ENCODE data around the gene LTA. TPM values are rescaled to one million over a fixed set of nuclear protein-coding genes. Genes with fewer than 3 reads are reported as not detected.

The LTA gene
- total RNA-seq, 1 experiment from 2014 or later = 1.1 TPM

DNA sequence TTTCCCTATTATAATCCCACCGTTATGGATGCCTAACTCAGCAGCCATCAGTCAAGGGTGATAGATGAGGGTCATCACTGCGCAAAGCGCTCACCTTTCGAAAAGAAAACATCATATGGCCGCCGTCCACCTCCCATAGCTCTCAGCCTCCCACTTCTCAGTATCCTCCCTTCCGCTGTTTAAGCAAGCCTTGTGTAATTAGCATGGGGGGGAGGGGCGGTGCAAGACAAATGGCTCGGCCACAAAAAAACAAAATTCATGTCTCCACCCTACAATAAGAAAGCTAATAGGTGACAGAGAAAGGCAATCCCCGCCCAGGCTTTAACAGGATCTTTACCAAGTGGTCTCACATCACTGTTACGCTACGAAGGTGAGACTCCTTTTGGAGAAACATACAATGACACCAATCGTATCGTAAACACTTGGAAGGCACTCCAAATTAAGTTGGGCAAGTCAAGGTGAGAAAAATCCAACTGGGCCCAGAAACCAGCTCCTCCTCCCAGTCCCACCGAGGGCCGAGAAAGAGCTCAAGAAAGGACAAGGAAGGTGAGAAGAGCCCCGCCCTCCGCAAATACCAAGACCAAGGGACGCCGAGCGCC is 30.9 kb upstream of the LTA start:
- peaks cover 17 to 29% of the 10 kb centered on the region in 2 experiments for H3K4me1 ChIP-seq (ENCODE audit: control insufficient read depth in 1 of 2, insufficient read depth in 2 of 2, low read length in 2 of 2)
- peak overlapping the region; percentile 85 to 98 for H3K4me3 ChIP-seq (replicated peaks in 1 of 2; ENCODE audit: low read depth in 1 of 2, low read length in 2 of 2)
- ATAC-seq = no peak; the same call in 1 of the 2 replicates
- BruUV-seq (replicated peaks) = TSS peak; percentile 67
- ChIA-PET POLR2A (interaction anchor here (0.8 to 2.4 kb wide), 15 partner anchors 10 to 197 kb away, joined by 4 to 10 read pairs (median 5); partner anchors contain the start of genes C6orf47, CSNK2B, GPANK1 and MCCD1), RAD21 (ENCODE audit: low non-redundant PET in 1 of 2, low total read pairs in 2 of 2, uncharacterized antibody in 2 of 2, unreplicated experiment in 2 of 2) (interaction anchor here (0.8 to 1.7 kb wide), 2 partner anchors 57 to 58 kb away, joined by 3 to 5 read pairs; no protein-coding TSS in a partner anchor), CTCF (interaction anchor here (1.2 to 1.3 kb wide), 2 partner anchors 45 to 58 kb away, joined by 5 to 8 read pairs; no protein-coding TSS in a partner anchor)
- H3K9me3 ChIP-seq (ENCODE audit: control insufficient read depth in 1 of 2, insufficient read depth in 1 of 2, low read depth in 1 of 2, low read length in 2 of 2) = no peaks in the 10 kb centered on the region
- peak overlapping the region; percentile 96 for H3K27ac ChIP-seq (ENCODE audit: low read depth, low read length)
- peaks cover 39 to 42% of the 10 kb centered on the region in 2 experiments for H3K36me3 ChIP-seq (ENCODE audit: control insufficient read depth in 1 of 2, insufficient read depth in 2 of 2, low read length in 2 of 2)
- intact Hi-C loops (cut with micrococcal nuclease) = loop anchor here (10.0 kb wide), 1 partner anchor 294 kb away; no protein-coding TSS in a partner anchor
- no peak overlapping the region for H2AFZ ChIP-seq (ENCODE audit: low read depth, low read length, poor library complexity, severe bottlenecking)
- peaks cover 64% of the 10 kb centered on the region for H3K79me2 ChIP-seq (ENCODE audit: insufficient read depth, low read length)
- TF ChIP-seq POLR2AphosphoS5 (IDR thresholded peaks at IDR 0.05; ENCODE audit: low read depth, low read length) = no peak
- TF ChIP-seq JUND (IDR thresholded peaks at IDR 0.05) = no peak
- no peak for TF ChIP-seq EZH2 (IDR thresholded peaks at IDR 0.05)
- TF ChIP-seq TCF7L2 (IDR thresholded peaks at IDR 0.05; ENCODE audit: borderline replicate concordance, extremely low read depth, insufficient read depth, insufficient read length) = no peak
- no peak for TF ChIP-seq MAX (IDR thresholded peaks at IDR 0.05)
- no peak for TF ChIP-seq ATF3 (IDR thresholded peaks at IDR 0.05)
- no peak for TF ChIP-seq SIN3A (IDR thresholded peaks at IDR 0.05; ENCODE audit: low read depth)
- TF ChIP-seq EGR1 (IDR thresholded peaks at IDR 0.05; ENCODE audit: low read depth) = no peak
- TF ChIP-seq SRF (IDR thresholded peaks at IDR 0.05; ENCODE audit: low read depth) = no peak
- TF ChIP-seq ZBTB33 (IDR thresholded peaks at IDR 0.05; ENCODE audit: extremely low read depth, insufficient replicate concordance, low read length) = no peak
- no peak for TF ChIP-seq SP1 (IDR thresholded peaks at IDR 0.05; ENCODE audit: low read depth)
- TF ChIP-seq ZFX (IDR thresholded peaks at IDR 0.05) = no peak
- TF ChIP-seq, protein P1, sequence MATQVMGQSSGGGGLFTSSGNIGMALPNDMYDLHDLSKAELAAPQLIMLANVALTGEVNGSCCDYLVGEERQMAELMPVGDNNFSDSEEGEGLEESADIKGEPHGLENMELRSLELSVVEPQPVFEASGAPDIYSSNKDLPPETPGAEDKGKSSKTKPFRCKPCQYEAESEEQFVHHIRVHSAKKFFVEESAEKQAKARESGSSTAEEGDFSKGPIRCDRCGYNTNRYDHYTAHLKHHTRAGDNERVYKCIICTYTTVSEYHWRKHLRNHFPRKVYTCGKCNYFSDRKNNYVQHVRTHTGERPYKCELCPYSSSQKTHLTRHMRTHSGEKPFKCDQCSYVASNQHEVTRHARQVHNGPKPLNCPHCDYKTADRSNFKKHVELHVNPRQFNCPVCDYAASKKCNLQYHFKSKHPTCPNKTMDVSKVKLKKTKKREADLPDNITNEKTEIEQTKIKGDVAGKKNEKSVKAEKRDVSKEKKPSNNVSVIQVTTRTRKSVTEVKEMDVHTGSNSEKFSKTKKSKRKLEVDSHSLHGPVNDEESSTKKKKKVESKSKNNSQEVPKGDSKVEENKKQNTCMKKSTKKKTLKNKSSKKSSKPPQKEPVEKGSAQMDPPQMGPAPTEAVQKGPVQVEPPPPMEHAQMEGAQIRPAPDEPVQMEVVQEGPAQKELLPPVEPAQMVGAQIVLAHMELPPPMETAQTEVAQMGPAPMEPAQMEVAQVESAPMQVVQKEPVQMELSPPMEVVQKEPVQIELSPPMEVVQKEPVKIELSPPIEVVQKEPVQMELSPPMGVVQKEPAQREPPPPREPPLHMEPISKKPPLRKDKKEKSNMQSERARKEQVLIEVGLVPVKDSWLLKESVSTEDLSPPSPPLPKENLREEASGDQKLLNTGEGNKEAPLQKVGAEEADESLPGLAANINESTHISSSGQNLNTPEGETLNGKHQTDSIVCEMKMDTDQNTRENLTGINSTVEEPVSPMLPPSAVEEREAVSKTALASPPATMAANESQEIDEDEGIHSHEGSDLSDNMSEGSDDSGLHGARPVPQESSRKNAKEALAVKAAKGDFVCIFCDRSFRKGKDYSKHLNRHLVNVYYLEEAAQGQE (IDR thresholded peaks at IDR 0.05; ENCODE audit: low read depth) = no peak
- H3K9ac ChIP-seq (ENCODE audit: low read length) = peak overlapping the region; percentile 97
- no peak for DNase-seq (ENCODE audit: low read depth, low spot score)
- H4K20me1 ChIP-seq (ENCODE audit: insufficient read depth) = peaks cover 29% of the 10 kb centered on the region; the same call in 1 of the 2 replicates
- H3K9me2 ChIP-seq (ENCODE audit: insufficient read depth) = no peaks in the 10 kb centered on the region
- no peaks in the 10 kb centered on the region for H3K27me3 ChIP-seq (ENCODE audit: insufficient read depth, low read length)
- peak overlapping the region; percentile 85 for H3K4me2 ChIP-seq (ENCODE audit: low read length)
